ENCODE measurements around the gene RDH13. TPM values are rescaled to one million over a fixed set of nuclear protein-coding genes. Genes with fewer than 3 reads are reported as not detected.
A peak's percentile ranks its signal among the peaks of the same experiment; 100 is the strongest.

The RDH13 gene
- total RNA-seq, 1 donor: 9.1 TPM

- no peak for TF ChIP-seq CTCF (IDR thresholded peaks at IDR 0.05; ENCODE audit: insufficient read depth, low read depth, low read length)
- DNase-seq (ENCODE audit: low read depth): no peak
Measured at GRCh38 chr19:55091126-55091910, 28.4 kb upstream of the RDH13 start.

GRCh38 chr19:55090564-55090963 is 27.6 kb upstream of the RDH13 start:
- no peak for DNase-seq (ENCODE audit: low read depth)

More at GRCh38 chr19:55091126-55091910, 28.4 kb upstream of the RDH13 start:
- no peak overlapping the region for H3K4me3 ChIP-seq (ENCODE audit: low read depth, low read length)

GRCh38 chr19:55089342-55089944 is 26.5 kb upstream of the RDH13 start:
- DNase-seq (ENCODE audit: low read depth): no peak
- H3K4me3 ChIP-seq (ENCODE audit: low read depth, low read length): no peak overlapping the region

More at GRCh38 chr19:55090564-55090963, 27.6 kb upstream of the RDH13 start:
- no peak overlapping the region for H3K4me3 ChIP-seq (ENCODE audit: low read depth, low read length)
- TF ChIP-seq CTCF (IDR thresholded peaks at IDR 0.05; ENCODE audit: insufficient read depth, low read depth, low read length): no peak

GRCh38 chr19:55088543-55089341 is 25.8 kb upstream of the RDH13 start:
- peak; percentile 59 for DNase-seq (ENCODE audit: low read depth)
- no peak overlapping the region for H3K4me3 ChIP-seq (ENCODE audit: low read depth, low read length)
- peak; percentile 61 for TF ChIP-seq CTCF (IDR thresholded peaks at IDR 0.05; ENCODE audit: insufficient read depth, low read depth, low read length)

More at GRCh38 chr19:55089342-55089944, 26.5 kb upstream of the RDH13 start:
- TF ChIP-seq CTCF (IDR thresholded peaks at IDR 0.05; ENCODE audit: insufficient read depth, low read depth, low read length): no peak

- no peak for TF ChIP-seq CTCF (IDR thresholded peaks at IDR 0.05; ENCODE audit: insufficient read depth, low read depth, low read length)
- no peak overlapping the region for H3K4me3 ChIP-seq (ENCODE audit: low read depth, low read length)
- no peak for DNase-seq (ENCODE audit: low read depth)
Measured at GRCh38 chr19:55088021-55088451, 25.1 kb upstream of the RDH13 start.

GRCh38 chr19:55087542-55087901 is 24.6 kb upstream of the RDH13 start:
- no peak for DNase-seq (ENCODE audit: low read depth)
- TF ChIP-seq CTCF (IDR thresholded peaks at IDR 0.05; ENCODE audit: insufficient read depth, low read depth, low read length): no peak
- H3K4me3 ChIP-seq (ENCODE audit: low read depth, low read length): peak overlapping the region; percentile 56
